Activated T-helper 2 cell treated with anti-CD3 and anti-CD28 coated beads, Interferon-gamma antibody, Interleukin-2, Interleukin-4, amounts not matched to agents 10 μg/mL and 5 μg/mL and 100 μg/mL, durations not matched to agents 14 hours and 24 hours and 36 hours (primary cell): Measurements from ENCODE around the gene PCCA. TPM values are rescaled to one million over a fixed set of nuclear protein-coding genes. Genes with fewer than 3 reads are reported as not detected.
"Not testable (repeated sequence)": the region's sequence is repeated elsewhere in the genome, so short reads cannot be mapped to it uniquely, and the experiment has no call there.

ENCODE experiments used
- DNase-seq: peaks from one replicate; pipeline ENCODE4 v3.0.0; 2021; ENCODE audit warnings: low spot score
- H3K27ac Mint-ChIP-seq: one replicate; pipeline ENCODE4 v1.8.0; 2021; ENCODE audit warnings: mixed read lengths
- H3K27me3 Mint-ChIP-seq: one replicate; pipeline ENCODE4 v1.8.0; 2021; ENCODE audit warnings: low read depth, mixed read lengths
- H3K36me3 Mint-ChIP-seq: one replicate; pipeline ENCODE4 v1.8.0; 2021; ENCODE audit warnings: low read depth, mixed read lengths
- H3K4me1 Mint-ChIP-seq: one replicate; pipeline ENCODE4 v1.8.0; 2021; ENCODE audit warnings: low read depth, mixed read lengths
- H3K4me3 Mint-ChIP-seq: one replicate; pipeline ENCODE4 v1.8.0; 2021; ENCODE audit warnings: low read depth, mild to moderate bottlenecking, moderate library complexity, mixed read lengths
- H3K9me3 Mint-ChIP-seq: one replicate; pipeline ENCODE4 v1.8.0; 2021; ENCODE audit warnings: mixed read lengths
- intact Hi-C: fragments of 100-400 bp; cut with micrococcal nuclease; formaldehyde crosslinking; loops from one replicate; pipeline ENCODE4 v1.15.1; 2023
- total RNA-seq: library from RNA; stranded (reverse); gene quantifications from 2 replicates; pipeline ENCODE4 v1.2.3, GENCODE V29; 2022

The PCCA gene
- total RNA-seq, 1 donor from 2014 or later, result 6.7 TPM

- Mint-ChIP-seq H3K4me1 (peaks cover 29% of the 10 kb centered on the region), H3K36me3 (peaks cover 20% of the 10 kb centered on the region)
- H3K9me3 Mint-ChIP-seq, DNase-seq, H3K27me3 Mint-ChIP-seq, H3K4me3 Mint-ChIP-seq, H3K27ac Mint-ChIP-seq, intact Hi-C loops: not testable (repeated sequence)
Observed at GRCh38 chr13:100577239-100577638, 488.3 kb downstream of the PCCA start.

Other genes with a start within 250 kb of the PCCA start
- not detected in 2 replicates for gene ZIC5, start 117.3 kb upstream of the PCCA start, total RNA-seq
- not detected in 2 replicates for gene ZIC2, start 107.3 kb upstream of the PCCA start, total RNA-seq